H9 (cell line): ENCODE measurements around the gene ATPAF2. TPM values are rescaled to one million over a fixed set of nuclear protein-coding genes. Genes with fewer than 3 reads are reported as not detected.

Experiments used
- DNase-seq: peaks from one replicate; pipeline ENCODE4 v3.0.0-alpha.2; 2017
- H2AFZ ChIP-seq: one replicate; pipeline ENCODE4 v1.6.1; 2013; ENCODE audit warnings: mild to moderate bottlenecking, low read length, control low read depth, moderate library complexity
- H2AK5ac ChIP-seq: 2 replicates; pipeline ENCODE4 v1.6.1; 2013; ENCODE audit warnings: low read length, control low read depth, mixed read lengths; ENCODE audit not compliant: insufficient read length
- H2BK120ac ChIP-seq: one replicate; pipeline ENCODE4 v1.6.1; 2013; ENCODE audit warnings: low read depth, mild to moderate bottlenecking, low read length, control low read depth, inconsistent platforms; ENCODE audit not compliant: poor library complexity, severe bottlenecking
- H2BK12ac ChIP-seq: 2 replicates; pipeline ENCODE4 v1.6.1; 2013; ENCODE audit warnings: low read length, control low read depth, mixed read lengths, low read depth; ENCODE audit not compliant: insufficient read length
- H2BK15ac ChIP-seq: 2 replicates; pipeline ENCODE4 v1.6.1; 2013; ENCODE audit warnings: low read depth, low read length, control low read depth
- H2BK20ac ChIP-seq: one replicate; pipeline ENCODE4 v1.6.1; 2013; ENCODE audit warnings: low read depth, mild to moderate bottlenecking, low read length, control low read depth, inconsistent platforms; ENCODE audit not compliant: poor library complexity, severe bottlenecking
- H2BK5ac ChIP-seq: 2 replicates; pipeline ENCODE4 v1.6.1; 2013; ENCODE audit warnings: low read length, control low read depth, mixed read lengths; ENCODE audit not compliant: insufficient read length
- H3K14ac ChIP-seq: 2 replicates; pipeline ENCODE4 v1.6.1; 2013; ENCODE audit warnings: low read length, control low read depth; ENCODE audit not compliant: insufficient read depth
- H3K18ac ChIP-seq: 2 replicates; pipeline ENCODE4 v1.6.1; 2013; ENCODE audit warnings: low read depth, mild to moderate bottlenecking, mixed read lengths, low read length, control low read depth; ENCODE audit not compliant: insufficient read length
- H3K23ac ChIP-seq: 2 replicates; pipeline ENCODE4 v1.6.1; 2013; ENCODE audit warnings: low read length, control low read depth, mixed read lengths, low read depth; ENCODE audit not compliant: insufficient read length
- H3K23me2 ChIP-seq: 2 replicates; pipeline ENCODE4 v1.6.1; 2013; ENCODE audit warnings: low read depth, mild to moderate bottlenecking, mixed read lengths, low read length, control low read depth; ENCODE audit not compliant: insufficient read length, poor library complexity, severe bottlenecking
- H3K27ac ChIP-seq: 2 replicates; pipeline ENCODE4 v1.5.1; 2013; ENCODE audit warnings: low read length, control low read depth, mixed read lengths, low read depth; ENCODE audit not compliant: insufficient read length
- H3K27me3 ChIP-seq: 2 replicates; pipeline ENCODE4 v1.6.1; 2013; ENCODE audit warnings: low read length, control low read depth, inconsistent platforms; ENCODE audit not compliant: insufficient read depth
- H3K4ac ChIP-seq: 2 replicates; pipeline ENCODE4 v1.6.1; 2013; ENCODE audit warnings: low read depth, mild to moderate bottlenecking, control low read depth, inconsistent platforms, low read length, moderate library complexity
- H3K4me1 ChIP-seq: 2 replicates; pipeline ENCODE4 v1.6.1; 2013; ENCODE audit warnings: low read length, control low read depth, inconsistent platforms; ENCODE audit not compliant: insufficient read depth
- H3K4me2 ChIP-seq: 2 replicates; pipeline ENCODE4 v1.6.1; 2013; ENCODE audit warnings: low read length, control low read depth, mixed read lengths; ENCODE audit not compliant: insufficient read length, insufficient read depth
- H3K56ac ChIP-seq: 2 replicates; pipeline ENCODE4 v1.6.1; 2013; ENCODE audit warnings: low read depth, mild to moderate bottlenecking, mixed read lengths, low read length, control low read depth; ENCODE audit not compliant: insufficient read length
- H3K79me1 ChIP-seq: 2 replicates; pipeline ENCODE4 v1.6.1; 2013; ENCODE audit warnings: low read depth, mild to moderate bottlenecking, moderate library complexity, low read length, control low read depth, inconsistent platforms; ENCODE audit not compliant: insufficient read depth, poor library complexity, severe bottlenecking
- H3K79me2 ChIP-seq: 2 replicates; pipeline ENCODE4 v1.6.1; 2013; ENCODE audit warnings: low read length, control low read depth, inconsistent platforms; ENCODE audit not compliant: insufficient read depth
- H3K9ac ChIP-seq: 2 replicates; pipeline ENCODE4 v1.6.1; 2013; ENCODE audit warnings: low read length, control low read depth, mixed read lengths; ENCODE audit not compliant: insufficient read length; ENCODE audit errors: extremely low read depth
- H3K9me3 ChIP-seq: one replicate; pipeline ENCODE4 v1.6.1; 2013; ENCODE audit warnings: low read depth, low read length, inconsistent platforms; ENCODE audit not compliant: control insufficient read depth
- H3T11ph ChIP-seq: one replicate; pipeline ENCODE4 v1.6.1; 2013; ENCODE audit warnings: mild to moderate bottlenecking, low read length, control low read depth, inconsistent platforms
- H4K20me1 ChIP-seq: one replicate; pipeline ENCODE4 v1.6.1; 2013; ENCODE audit not compliant: control insufficient read depth, insufficient read length, insufficient read depth
- H4K5ac ChIP-seq: 2 replicates; pipeline ENCODE4 v1.6.1; 2013; ENCODE audit warnings: low read depth, mild to moderate bottlenecking, mixed read lengths, low read length, control low read depth; ENCODE audit not compliant: insufficient read length
- H4K8ac ChIP-seq: replicated peaks from 2 replicates; pipeline ENCODE4 v1.6.1; 2013; ENCODE audit warnings: low read length, control low read depth, mixed read lengths, low read depth; ENCODE audit not compliant: insufficient read length
- H4K91ac ChIP-seq: 2 replicates; pipeline ENCODE4 v1.6.1; 2013; ENCODE audit warnings: low read depth, mild to moderate bottlenecking, moderate library complexity, mixed read lengths, low read length, control low read depth; ENCODE audit not compliant: insufficient read length
- H3K27ac Mint-ChIP-seq, 3 experiments: 2 replicates in 2 of 3; 3 replicates in 1 of 3; pipeline ENCODE4 v1.8.0; 2020 to 2021; ENCODE audit warnings: mixed read lengths in 3 of 3, mild to moderate bottlenecking in 1 of 3, moderate library complexity in 1 of 3
- H3K27me3 Mint-ChIP-seq: 2 replicates; pipeline ENCODE4 v1.8.0; 2021; ENCODE audit warnings: low read depth, mild to moderate bottlenecking, moderate library complexity, mixed read lengths
- H3K36me3 Mint-ChIP-seq, 3 experiments: 2 replicates in 2 of 3; 3 replicates in 1 of 3; pipeline ENCODE4 v1.8.0; 2020 to 2021; ENCODE audit warnings: low read depth in 3 of 3, mixed read lengths in 3 of 3; ENCODE audit not compliant: insufficient read depth in 1 of 3
- H3K4me1 Mint-ChIP-seq, 2 experiments: 2 replicates each; pipeline ENCODE4 v1.8.0; 2020; ENCODE audit warnings: mixed read lengths in 2 of 2
- H3K4me3 Mint-ChIP-seq, 2 experiments: 2 replicates in 1 of 2; 3 replicates in 1 of 2; pipeline ENCODE4 v1.8.0; 2020 to 2021; ENCODE audit warnings: mild to moderate bottlenecking in 2 of 2, mixed read lengths in 2 of 2, moderate library complexity in 1 of 2
- H3K9me3 Mint-ChIP-seq, 2 experiments: 2 replicates in 1 of 2; 3 replicates in 1 of 2; pipeline ENCODE4 v1.8.0; 2020; ENCODE audit warnings: mild to moderate bottlenecking in 2 of 2, mixed read lengths in 2 of 2, moderate library complexity in 1 of 2
- CTCF ChIP-seq: fragments of 200-600 bp; sonication (generic); conservative IDR thresholded peaks from 3 replicates; pipeline ENCODE4 v1.8.0; 2021; ENCODE audit warnings: antibody characterized with exemption, mild to moderate bottlenecking
- WGBS: extraction: QIAGEN DNeasy Blood & Tissue Kit; methylation state at CpG from one replicate; pipeline ENCODE4 v1.1.7; 2013; ENCODE audit warnings: missing lambda C conversion rate, low lambda C conversion rate, mixed read lengths; ENCODE audit not compliant: insufficient read length; ENCODE audit errors: extremely low coverage; 5-methylcytosine and 5-hydroxymethylcytosine counted together
- total RNA-seq: library from RNA; stranded (reverse); gene quantifications from 2 replicates; pipeline ENCODE4 v1.2.1, GENCODE V29; 2021

ATPAF2 gene
- total RNA-seq, 1 experiment from 2014 or later, result 21.4 TPM

- no peaks in the 10 kb centered on the region for H4K20me1 ChIP-seq
- H3K79me2 ChIP-seq, result no peaks in the 10 kb centered on the region
- H3K9ac ChIP-seq, result no peak overlapping the region
- Mint-ChIP-seq H3K27ac (no peak overlapping the region), H3K9me3 (no peaks in the 10 kb centered on the region), H3K4me1 (no peaks in the 10 kb centered on the region), H3K27me3 (no peaks in the 10 kb centered on the region), H3K4me3 (no peak overlapping the region), H3K36me3 (peaks cover 25 to 58% (median 46%) of the 10 kb centered on the region in 3 experiments; a peak in 6 of 7 replicates)
- H3T11ph ChIP-seq, result no peak overlapping the region
- H2AK5ac ChIP-seq, result no peak overlapping the region
- H3K4me1 ChIP-seq, result no peaks in the 10 kb centered on the region
- H3K9me3 ChIP-seq, result no peaks in the 10 kb centered on the region
- no peak overlapping the region for H3K14ac ChIP-seq
- H3K23ac ChIP-seq, result no peak overlapping the region
- no peaks in the 10 kb centered on the region for H3K27me3 ChIP-seq
- no peak overlapping the region for H2BK5ac ChIP-seq
- H4K5ac ChIP-seq, result no peak overlapping the region
- no peaks in the 10 kb centered on the region for H3K79me1 ChIP-seq
- no peak overlapping the region for H2BK12ac ChIP-seq
- no peak overlapping the region for H3K56ac ChIP-seq
- no peak overlapping the region for H2BK120ac ChIP-seq
- H2AFZ ChIP-seq, result no peak overlapping the region
- 0 out of 3 replicates have a peak, but pooled peaks have one; percentile 16 for TF ChIP-seq CTCF
- H4K8ac ChIP-seq, result no peak overlapping the region
- no peaks in the 10 kb centered on the region for H3K23me2 ChIP-seq
- H2BK15ac ChIP-seq, result no peak overlapping the region
- no peak overlapping the region for H2BK20ac ChIP-seq
- no peak overlapping the region for H4K91ac ChIP-seq
- WGBS, result no CpG with 5 or more reads among the region's 3 CpGs
- H3K4me2 ChIP-seq, result no peak overlapping the region
- no peak overlapping the region for H3K18ac ChIP-seq
- no peak overlapping the region for H3K27ac ChIP-seq
- H3K4ac ChIP-seq, result no peak overlapping the region
- no peak for DNase-seq
These were observed 17.2 kb upstream of the ATPAF2 start for GRCh38 chr17:18056214-18056613.
